Mesothelial cell of epicardium (in vitro differentiated cells): ENCODE results near the gene GARNL3. TPM values are rescaled to one million over a fixed set of nuclear protein-coding genes. Genes with fewer than 3 reads are reported as not detected.

Source experiments
- DNase-seq, 2 experiments: peaks; one replicate each; pipeline ENCODE4 v3.0.0; 2021; ENCODE audit warnings: low spot score in 2 of 2; ENCODE audit not compliant: unreplicated experiment in 2 of 2
- H3K27ac Mint-ChIP-seq: 2 replicates; pipeline ENCODE4 v1.8.0; 2021; ENCODE audit warnings: mixed read lengths
- H3K27me3 Mint-ChIP-seq: 2 replicates; pipeline ENCODE4 v1.8.0; 2021; ENCODE audit warnings: low read depth, mixed read lengths
- H3K36me3 Mint-ChIP-seq: 2 replicates; pipeline ENCODE4 v1.8.0; 2021; ENCODE audit warnings: mixed read lengths
- H3K4me1 Mint-ChIP-seq: 2 replicates; pipeline ENCODE4 v1.8.0; 2021; ENCODE audit warnings: mixed read lengths
- H3K4me3 Mint-ChIP-seq: 2 replicates; pipeline ENCODE4 v1.8.0; 2021; ENCODE audit warnings: mild to moderate bottlenecking, moderate library complexity, mixed read lengths
- H3K9me3 Mint-ChIP-seq: 2 replicates; pipeline ENCODE4 v1.8.0; 2021; ENCODE audit warnings: mixed read lengths
- CTCF ChIP-seq: fragments of 200-600 bp; sonication (generic); IDR thresholded peaks from one replicate; pipeline ENCODE4 v1.5.0; 2021; ENCODE audit warnings: antibody characterized with exemption; ENCODE audit not compliant: unreplicated experiment
- total RNA-seq: library from RNA; stranded (reverse); gene quantifications from 3 replicates; pipeline ENCODE4 v1.2.1, GENCODE V29; 2021

The GARNL3 gene
- total RNA-seq, 1 donor from 2014 or later = 51.5 TPM

- DNase-seq = no peak
- H3K36me3 Mint-ChIP-seq = peaks cover 23% of the 10 kb centered on the region
- no peaks in the 10 kb centered on the region for H3K27me3 Mint-ChIP-seq
- H3K4me1 Mint-ChIP-seq = peaks cover 26% of the 10 kb centered on the region
- H3K27ac Mint-ChIP-seq = no peak overlapping the region
- no peak for TF ChIP-seq CTCF
- H3K9me3 Mint-ChIP-seq = no peaks in the 10 kb centered on the region
- H3K4me3 Mint-ChIP-seq = no peak overlapping the region
Observed at GRCh38 chr9:127323393-127323792, 58.8 kb downstream of the GARNL3 start.

DNA sequence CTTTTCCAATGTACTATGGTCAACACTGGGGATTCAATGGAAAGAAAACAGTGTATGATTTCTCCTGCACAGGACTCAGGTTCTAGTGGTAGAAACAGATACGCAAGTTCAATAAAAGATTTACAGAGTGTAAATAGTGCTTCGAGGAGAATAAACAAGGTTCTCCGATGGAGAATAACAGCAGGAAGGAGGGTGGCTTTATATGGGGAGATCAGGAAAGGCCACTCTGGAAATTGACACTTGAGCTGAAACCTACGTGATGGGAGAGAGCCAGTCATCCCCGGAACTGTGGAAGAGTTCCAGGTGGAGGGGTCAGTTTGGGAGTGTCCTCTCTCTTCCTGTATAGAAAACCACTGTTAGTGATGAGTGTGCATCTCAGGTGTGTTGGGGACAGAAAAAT lies 65.9 kb downstream of the GARNL3 start:
- peaks cover 27% of the 10 kb centered on the region for H3K4me1 Mint-ChIP-seq
- DNase-seq = no peak
- H3K36me3 Mint-ChIP-seq = peaks cover 40% of the 10 kb centered on the region
- H3K27me3 Mint-ChIP-seq = no peaks in the 10 kb centered on the region
- H3K27ac Mint-ChIP-seq = no peak overlapping the region
- no peak overlapping the region for H3K4me3 Mint-ChIP-seq
- TF ChIP-seq CTCF = no peak
- H3K9me3 Mint-ChIP-seq = no peaks in the 10 kb centered on the region

GRCh38 chr9:127333221-127334064 lies 68.9 kb downstream of the GARNL3 start:
- Mint-ChIP-seq H3K27me3 (no peaks in the 10 kb centered on the region), H3K9me3 (no peaks in the 10 kb centered on the region), H3K36me3 (peaks cover 29% of the 10 kb centered on the region), H3K4me1 (peaks cover 45% of the 10 kb centered on the region), H3K4me3 (no peak overlapping the region), H3K27ac (peak overlapping the region; percentile 28)
- TF ChIP-seq CTCF = no peak
- no peak for DNase-seq

DNA sequence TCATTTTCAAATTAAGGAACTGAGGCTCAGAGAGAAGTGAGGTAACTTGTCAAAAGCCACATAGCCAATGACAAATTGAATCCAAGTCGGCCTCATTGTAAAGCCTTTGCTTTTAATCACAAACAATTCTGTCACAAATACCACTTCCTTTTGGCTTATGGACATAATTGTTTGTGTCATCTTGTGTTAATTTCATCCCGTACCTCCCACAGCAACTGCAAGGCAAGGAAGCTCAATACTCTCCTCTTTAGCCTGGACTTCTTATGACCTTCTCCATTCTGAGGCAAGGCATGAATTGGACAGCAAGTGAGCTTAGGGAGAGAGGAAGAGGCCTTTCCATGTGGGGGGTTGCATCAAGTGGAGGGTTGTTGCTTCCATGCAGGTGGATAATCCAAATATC lies 70.2 kb downstream of the GARNL3 start:
- DNase-seq = no peak
- no peak for TF ChIP-seq CTCF
- Mint-ChIP-seq H3K9me3 (no peaks in the 10 kb centered on the region), H3K36me3 (peaks cover 33% of the 10 kb centered on the region), H3K27me3 (no peaks in the 10 kb centered on the region), H3K27ac (no peak overlapping the region), H3K4me1 (peaks cover 37% of the 10 kb centered on the region), H3K4me3 (no peak overlapping the region)

GRCh38 chr9:127336086-127336485 lies 71.5 kb downstream of the GARNL3 start:
- Mint-ChIP-seq H3K27me3 (no peaks in the 10 kb centered on the region), H3K9me3 (no peaks in the 10 kb centered on the region), H3K27ac (peak overlapping the region; percentile 77), H3K36me3 (peaks cover 41% of the 10 kb centered on the region), H3K4me3 (no peak overlapping the region), H3K4me1 (peaks cover 38% of the 10 kb centered on the region)
- DNase-seq = no peak
- no peak for TF ChIP-seq CTCF
